Osteocyte (in vitro differentiated cells): ENCODE data around the gene DNAJC3. TPM values are rescaled to one million over a fixed set of nuclear protein-coding genes. Genes with fewer than 3 reads are reported as not detected.
"Not testable (repeated sequence)": the region's sequence is repeated elsewhere in the genome, so short reads cannot be mapped to it uniquely, and the experiment has no call there.

Source experiments
- DNase-seq: peaks from one replicate; pipeline ENCODE4 v3.0.0; 2021; ENCODE audit warnings: mixed read lengths; ENCODE audit not compliant: unreplicated experiment; ENCODE audit errors: extremely low spot score
- H3K27ac Mint-ChIP-seq: one replicate; pipeline ENCODE4 v1.8.0; 2021; ENCODE audit warnings: mild to moderate bottlenecking, mixed read lengths; ENCODE audit not compliant: unreplicated experiment
- H3K27me3 Mint-ChIP-seq: one replicate; pipeline ENCODE4 v1.8.0; 2021; ENCODE audit warnings: mixed read lengths; ENCODE audit not compliant: unreplicated experiment
- H3K36me3 Mint-ChIP-seq: one replicate; pipeline ENCODE4 v1.8.0; 2021; ENCODE audit warnings: mixed read lengths; ENCODE audit not compliant: unreplicated experiment
- H3K4me1 Mint-ChIP-seq: one replicate; pipeline ENCODE4 v1.8.0; 2021; ENCODE audit warnings: mixed read lengths; ENCODE audit not compliant: unreplicated experiment
- H3K4me3 Mint-ChIP-seq: one replicate; pipeline ENCODE4 v1.8.0; 2021; ENCODE audit warnings: mild to moderate bottlenecking, moderate library complexity, mixed read lengths; ENCODE audit not compliant: unreplicated experiment
- H3K9me3 Mint-ChIP-seq: one replicate; pipeline ENCODE4 v1.8.0; 2021; ENCODE audit warnings: mixed read lengths; ENCODE audit not compliant: unreplicated experiment
- total RNA-seq: library from RNA; stranded (reverse); gene quantifications from 2 replicates; pipeline ENCODE4 v1.2.1, GENCODE V29; 2021
- TF ChIP-seq, protein P1 (sequence below): fragments of 200-600 bp; sonication (generic); IDR thresholded peaks from 2 replicates; pipeline ENCODE4 v1.5.0; 2021; ENCODE audit warnings: antibody characterized with exemption, mild to moderate bottlenecking, moderate library complexity

The DNAJC3 gene
- total RNA-seq, 1 donor from 2014 or later, result 45.9 TPM

DNA sequence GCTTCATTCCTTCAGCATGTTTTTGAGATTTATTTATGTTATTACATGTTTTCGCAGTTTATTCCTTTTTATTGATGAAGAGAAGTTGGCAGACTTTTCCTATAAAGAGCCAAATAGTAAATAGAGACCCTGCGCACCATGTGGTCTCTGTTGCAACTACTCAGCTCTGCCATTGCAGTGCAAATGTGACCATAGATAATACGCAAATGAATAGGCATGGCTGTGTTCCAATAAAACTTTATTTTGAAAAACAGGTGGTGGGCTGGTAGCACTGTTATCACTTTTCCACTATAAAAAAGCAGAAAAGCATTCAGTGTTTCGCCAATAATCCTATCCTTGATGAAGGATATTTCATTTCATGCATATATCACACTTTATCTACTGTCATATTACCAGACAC is 95.0 kb downstream of the DNAJC3 start:
- Mint-ChIP-seq H3K9me3 (no peaks in the 10 kb centered on the region), H3K27ac (no peak overlapping the region), H3K27me3 (no peaks in the 10 kb centered on the region), H3K4me1 (no peaks in the 10 kb centered on the region), H3K36me3 (peaks cover 4% of the 10 kb centered on the region), H3K4me3 (no peak overlapping the region)
- TF ChIP-seq, protein P1, sequence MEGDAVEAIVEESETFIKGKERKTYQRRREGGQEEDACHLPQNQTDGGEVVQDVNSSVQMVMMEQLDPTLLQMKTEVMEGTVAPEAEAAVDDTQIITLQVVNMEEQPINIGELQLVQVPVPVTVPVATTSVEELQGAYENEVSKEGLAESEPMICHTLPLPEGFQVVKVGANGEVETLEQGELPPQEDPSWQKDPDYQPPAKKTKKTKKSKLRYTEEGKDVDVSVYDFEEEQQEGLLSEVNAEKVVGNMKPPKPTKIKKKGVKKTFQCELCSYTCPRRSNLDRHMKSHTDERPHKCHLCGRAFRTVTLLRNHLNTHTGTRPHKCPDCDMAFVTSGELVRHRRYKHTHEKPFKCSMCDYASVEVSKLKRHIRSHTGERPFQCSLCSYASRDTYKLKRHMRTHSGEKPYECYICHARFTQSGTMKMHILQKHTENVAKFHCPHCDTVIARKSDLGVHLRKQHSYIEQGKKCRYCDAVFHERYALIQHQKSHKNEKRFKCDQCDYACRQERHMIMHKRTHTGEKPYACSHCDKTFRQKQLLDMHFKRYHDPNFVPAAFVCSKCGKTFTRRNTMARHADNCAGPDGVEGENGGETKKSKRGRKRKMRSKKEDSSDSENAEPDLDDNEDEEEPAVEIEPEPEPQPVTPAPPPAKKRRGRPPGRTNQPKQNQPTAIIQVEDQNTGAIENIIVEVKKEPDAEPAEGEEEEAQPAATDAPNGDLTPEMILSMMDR, result no peak
- no peak for DNase-seq

DNA sequence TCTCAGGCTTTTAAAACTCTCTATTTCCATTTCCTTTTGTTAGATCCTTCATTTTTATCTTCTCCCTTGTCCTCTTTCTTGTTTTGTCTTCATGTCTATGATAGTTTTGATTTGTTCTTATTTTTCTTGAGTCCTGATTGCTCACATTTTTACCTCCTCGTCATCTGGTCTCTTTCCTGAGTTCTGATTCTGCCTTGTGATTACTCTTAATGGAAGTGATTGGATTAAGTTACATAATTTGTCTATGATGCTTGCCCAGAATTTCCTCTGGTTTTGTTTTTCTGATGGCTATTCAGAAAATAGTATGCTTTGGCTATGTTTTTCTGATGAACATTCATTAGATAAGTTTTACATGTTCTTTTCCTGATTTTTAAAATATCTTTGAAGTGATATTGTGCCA is 102.6 kb downstream of the DNAJC3 start:
- Mint-ChIP-seq H3K4me1 (peaks cover 17% of the 10 kb centered on the region), H3K27me3 (no peaks in the 10 kb centered on the region), H3K4me3 (no peak overlapping the region), H3K36me3 (peaks cover 13% of the 10 kb centered on the region), H3K9me3 (peaks cover 9% of the 10 kb centered on the region), H3K27ac (no peak overlapping the region)
- TF ChIP-seq, protein P1, result no peak
- no peak for DNase-seq

DNA sequence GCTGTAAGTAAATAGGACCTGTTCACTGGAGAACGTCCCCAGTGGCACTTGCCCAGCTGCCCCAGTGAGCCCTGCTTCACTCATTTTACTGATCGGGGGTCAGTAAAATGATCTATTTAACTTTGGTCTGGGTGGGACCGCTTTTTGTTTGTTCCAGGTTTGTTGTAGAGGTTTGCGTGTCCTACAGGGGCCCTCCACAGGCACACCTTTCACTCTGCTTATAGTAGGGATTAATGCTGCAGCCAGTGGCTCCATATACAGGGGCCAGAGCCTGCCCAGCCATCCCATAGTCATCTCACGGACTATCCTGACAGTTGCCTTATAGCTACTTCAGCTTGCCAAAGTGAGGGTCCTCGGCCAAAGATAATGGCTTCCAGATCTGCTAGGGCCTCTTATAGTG is 104.1 kb downstream of the DNAJC3 start:
- TF ChIP-seq, protein P1, result no peak
- H3K4me3 Mint-ChIP-seq, result no peak overlapping the region
- H3K4me1 Mint-ChIP-seq, result peaks cover 24% of the 10 kb centered on the region
- no peak overlapping the region for H3K27ac Mint-ChIP-seq
- H3K9me3 Mint-ChIP-seq, result peaks cover 9% of the 10 kb centered on the region
- DNase-seq, result no peak
- no peaks in the 10 kb centered on the region for H3K27me3 Mint-ChIP-seq
- H3K36me3 Mint-ChIP-seq, result peaks cover 13% of the 10 kb centered on the region

DNA sequence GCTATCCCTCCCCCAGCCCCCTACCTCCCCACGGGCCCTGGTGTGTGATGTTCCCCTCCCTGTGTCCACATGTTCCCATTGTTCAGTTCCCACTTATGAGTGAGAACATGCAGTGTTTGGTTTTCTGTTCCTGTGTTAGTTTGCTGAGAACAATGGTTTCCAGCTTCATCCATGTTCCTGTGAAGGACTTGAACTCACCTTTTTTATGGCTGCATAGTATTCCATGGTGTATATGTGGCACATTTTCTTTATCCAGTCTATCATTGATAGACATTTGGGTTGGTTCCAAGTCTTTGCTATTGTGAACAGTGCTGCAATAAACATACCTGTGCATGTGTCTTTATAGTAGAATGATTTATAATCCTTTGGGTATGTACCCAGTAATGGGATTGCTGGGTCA is 105.0 kb downstream of the DNAJC3 start:
- H3K36me3 Mint-ChIP-seq, result peaks cover 13% of the 10 kb centered on the region
- H3K4me1 Mint-ChIP-seq, result peaks cover 24% of the 10 kb centered on the region
- H3K9me3 Mint-ChIP-seq, DNase-seq, H3K4me3 Mint-ChIP-seq, H3K27ac Mint-ChIP-seq, H3K27me3 Mint-ChIP-seq: not testable (repeated sequence)

DNA sequence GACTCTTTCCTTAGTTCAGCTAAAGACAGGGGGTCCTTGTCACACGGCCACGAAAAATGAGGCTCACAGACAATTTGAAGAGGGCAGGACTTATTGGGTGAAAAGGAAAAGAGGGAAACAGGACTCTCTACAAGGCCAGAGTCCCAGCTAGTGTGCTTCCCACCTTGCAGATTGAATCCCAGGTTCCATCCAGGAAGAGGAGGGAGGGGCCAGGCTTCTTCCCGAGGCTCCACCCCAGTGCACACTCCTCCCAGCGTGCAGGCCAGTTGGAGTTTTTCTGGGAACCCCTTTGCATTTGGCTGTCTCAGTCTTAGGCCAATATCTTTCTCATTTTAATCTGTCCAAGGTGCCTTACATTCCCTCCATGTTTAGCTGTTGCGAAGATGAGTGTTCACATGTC is 106.8 kb downstream of the DNAJC3 start:
- peaks cover 9% of the 10 kb centered on the region for H3K9me3 Mint-ChIP-seq
- peak overlapping the region; percentile 90 for H3K27ac Mint-ChIP-seq
- H3K4me3 Mint-ChIP-seq, result no peak overlapping the region

More for the DNA sequence above, 106.8 kb downstream of the DNAJC3 start:
- H3K4me1 Mint-ChIP-seq, result peaks cover 31% of the 10 kb centered on the region
- H3K36me3 Mint-ChIP-seq, result peaks cover 15% of the 10 kb centered on the region
- DNase-seq, result no peak
- TF ChIP-seq, protein P1, result no peak
- no peaks in the 10 kb centered on the region for H3K27me3 Mint-ChIP-seq
